Measurements from ENCODE around the gene TAF10.

The TAF10 gene

DNA sequence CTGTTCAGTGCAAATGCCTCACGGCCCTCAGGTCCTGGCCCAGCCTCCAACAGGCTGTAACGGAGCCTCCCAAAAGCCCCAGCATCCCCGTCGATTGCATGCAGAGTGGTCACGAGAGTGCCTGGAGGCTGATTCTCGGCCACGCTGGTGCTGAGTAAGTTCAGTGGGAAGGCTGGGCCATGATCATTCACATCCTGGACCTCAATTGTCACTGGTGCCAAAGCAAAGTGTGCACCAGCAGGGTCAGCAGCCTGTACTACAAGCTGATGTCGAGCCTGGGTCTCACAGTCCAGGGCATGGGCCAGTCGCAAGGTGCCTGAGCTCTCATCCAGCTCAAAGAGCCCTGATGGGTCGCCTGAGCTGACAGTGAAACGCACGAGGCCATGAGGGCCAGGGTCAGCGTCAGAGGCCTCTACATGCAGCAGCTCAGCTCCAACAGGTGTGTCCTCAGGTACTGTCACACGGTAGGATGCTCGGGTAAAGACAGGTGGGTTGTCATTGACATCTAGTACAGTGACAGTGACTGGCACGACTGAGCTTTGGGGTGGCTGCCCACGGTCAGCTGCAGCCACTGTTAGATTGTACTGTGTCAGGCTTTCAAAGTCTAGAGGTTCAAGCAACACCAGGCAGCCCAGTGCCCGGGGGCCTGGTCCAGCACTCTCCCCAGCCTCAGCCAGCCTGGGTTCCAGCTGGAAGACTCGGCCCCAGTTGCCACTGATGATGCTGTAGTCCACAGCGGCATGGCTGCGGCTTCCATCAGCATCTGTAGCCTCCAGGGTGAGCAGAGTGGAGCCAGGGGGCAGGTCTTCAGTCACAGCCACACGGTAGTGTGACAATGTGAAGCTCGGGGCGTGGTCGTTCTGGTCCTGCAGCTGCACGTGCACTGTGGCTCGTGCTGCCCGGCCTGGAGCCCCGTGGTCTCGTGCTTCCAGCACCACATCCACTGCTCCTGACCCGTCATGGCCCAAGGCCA, 11.7 kb upstream of the TAF10 start:
- DNase-seq: no peak

GRCh38 chr11:6622261-6623171, 10.5 kb upstream of the TAF10 start:
- DNase-seq: no peak

DNA sequence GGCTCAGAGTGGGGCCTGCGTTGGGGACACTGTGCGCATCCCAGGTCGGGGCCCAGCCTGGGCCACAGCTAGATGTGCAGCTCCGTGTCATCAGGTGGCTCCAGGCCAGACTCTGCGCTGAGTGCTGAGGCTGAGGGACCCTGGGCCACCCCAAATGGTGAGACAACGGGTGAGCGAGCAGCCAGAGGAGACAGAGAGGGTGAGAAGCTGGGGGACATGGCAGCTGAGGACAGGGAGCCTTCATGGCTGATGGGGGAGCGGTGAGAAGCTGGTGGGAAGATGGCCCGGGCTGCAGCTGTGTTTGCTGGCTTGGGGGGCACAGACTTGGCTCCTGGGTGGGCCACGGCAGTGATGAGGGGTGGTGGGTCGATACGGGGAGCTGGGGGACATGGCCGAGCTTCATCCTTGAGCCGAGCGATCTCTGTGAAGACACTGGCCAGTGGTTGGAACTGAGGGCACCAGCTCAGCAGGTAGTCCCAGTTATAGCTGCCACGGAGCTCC, 9.7 kb upstream of the TAF10 start:
- DNase-seq: no peak

DNA sequence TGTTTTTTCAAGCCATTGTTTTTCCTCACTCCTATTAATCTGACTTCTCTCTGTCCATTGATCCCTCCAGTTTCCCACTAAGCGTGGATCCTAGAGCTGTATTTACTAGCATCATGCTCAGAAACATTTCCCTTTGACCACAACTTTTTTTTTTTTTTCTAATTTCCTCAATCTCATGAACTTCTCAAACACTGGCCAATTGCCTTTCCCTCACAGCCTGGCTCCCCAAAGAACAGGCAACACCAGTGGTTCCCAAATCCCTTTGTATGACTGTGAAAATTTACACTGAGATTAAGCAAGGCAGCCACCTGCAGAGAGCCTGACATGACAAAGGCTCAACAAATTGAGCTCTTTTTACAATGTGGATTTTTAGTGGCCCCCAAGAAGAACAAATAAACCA, 8.6 kb upstream of the TAF10 start:
- no peak for DNase-seq

DNA sequence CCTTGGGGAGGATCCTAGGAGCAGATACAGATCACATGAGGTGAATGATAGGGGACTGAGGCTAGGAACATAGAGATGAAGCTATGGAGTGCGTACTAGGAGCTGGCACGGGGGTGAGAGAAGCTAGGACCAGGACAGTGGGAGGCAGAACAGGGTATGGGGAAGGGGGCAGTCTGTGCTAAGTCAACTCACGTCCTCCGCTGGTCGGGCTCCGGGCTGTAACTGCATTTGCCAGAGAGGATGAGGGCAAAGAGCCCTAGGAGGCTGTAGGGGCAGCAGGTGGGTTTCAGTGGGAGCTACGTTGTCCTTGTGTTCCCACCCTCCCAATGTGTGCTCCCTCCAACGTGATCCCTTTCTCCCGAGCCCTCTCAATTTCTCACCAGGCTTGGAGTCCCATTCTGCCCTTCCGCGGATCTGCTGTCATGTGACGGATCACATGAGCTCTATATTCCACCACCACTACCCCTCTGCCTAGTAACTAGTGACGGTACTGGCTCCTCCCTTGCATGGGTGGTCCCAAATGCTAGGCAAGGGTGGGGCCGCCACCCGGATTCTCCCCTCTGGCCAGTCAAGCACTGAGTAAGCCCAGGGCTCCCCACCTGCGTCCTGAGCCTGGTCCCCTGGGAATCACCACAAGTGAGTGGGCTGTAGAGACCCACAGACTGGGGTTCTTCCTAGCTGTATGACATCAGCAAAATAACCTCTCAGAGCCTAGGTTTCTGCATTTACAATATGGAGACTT, 7.2 kb upstream of the TAF10 start, which contains the start of gene TPP1:
Gene TPP1, minus strand, starts transcription at position 419 of the 742 bp plus-strand sequence. Its CDS starts 22 bp downstream, at position 397.
- peak; percentile 87 for DNase-seq

GRCh38 chr11:6618117-6619003, 6.3 kb upstream of the TAF10 start:
- DNase-seq: peak; percentile 61

GRCh38 chr11:6617315-6617781, 5.3 kb upstream of the TAF10 start:
- no peak for DNase-seq

- no peak for DNase-seq
Measured at GRCh38 chr11:6616596-6617250, 4.7 kb upstream of the TAF10 start.

DNA sequence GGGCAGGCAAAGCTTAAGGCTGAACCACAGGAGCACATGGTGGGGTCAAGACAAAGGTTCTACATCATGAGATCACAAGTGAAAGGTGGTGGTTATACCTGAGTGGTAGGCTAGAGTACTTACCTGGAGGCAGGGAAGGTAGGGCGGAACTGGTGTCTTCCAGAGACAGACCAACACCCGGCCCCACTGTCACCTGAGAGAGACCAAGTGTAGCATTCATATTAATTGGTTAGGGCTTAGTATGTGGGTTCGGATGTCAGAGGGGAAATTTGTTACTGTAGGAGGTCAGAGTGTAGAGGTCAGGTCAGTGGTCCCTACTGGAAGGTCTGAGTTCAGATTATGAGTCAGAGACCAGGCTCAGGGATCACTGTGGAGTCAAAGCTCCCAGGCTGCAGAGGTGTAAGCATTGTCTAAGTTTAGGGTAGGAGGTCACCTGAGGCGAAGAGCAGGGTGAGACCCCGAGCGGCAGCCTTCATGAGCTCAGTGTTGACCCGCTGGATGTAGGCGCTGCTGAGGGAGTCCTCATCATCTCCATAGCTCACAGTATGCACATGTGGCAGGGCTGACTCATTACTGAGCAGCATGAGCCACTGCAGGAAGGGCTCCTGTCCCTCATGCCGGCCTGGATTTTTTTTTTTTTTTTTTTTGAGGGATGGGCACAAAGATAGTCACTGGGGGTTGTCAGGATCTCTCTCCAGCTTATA, 4.0 kb upstream of the TAF10 start:
- no peak for DNase-seq

GRCh38 chr11:6615046-6615445, 3.0 kb upstream of the TAF10 start:
- no peak for DNase-seq

DNA sequence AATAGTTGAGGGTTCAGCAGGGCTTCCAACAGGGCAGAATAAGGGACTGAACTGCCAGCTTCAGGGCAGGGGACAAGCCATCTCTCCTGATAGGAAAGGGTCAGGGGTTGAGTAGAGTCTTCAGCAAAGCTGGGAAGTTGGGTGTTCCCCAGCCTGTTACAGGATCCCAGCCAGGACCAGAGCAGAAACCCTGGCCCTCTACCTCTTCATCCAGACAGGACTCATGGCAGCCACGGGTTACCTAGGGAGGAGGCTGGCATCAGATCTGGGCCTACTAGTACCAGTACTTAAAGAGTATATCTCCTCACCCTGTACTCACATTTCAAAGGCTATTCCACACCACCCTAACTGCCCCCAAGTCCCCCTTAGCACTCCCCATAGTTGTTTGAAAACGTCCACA, 2.4 kb upstream of the TAF10 start:
- no peak for DNase-seq

GRCh38 chr11:6613496-6613895, 1.5 kb upstream of the TAF10 start:
- no peak for DNase-seq

GRCh38 chr11:6611963-6612212, 128 bp downstream of the TAF10 start:
- no peak for DNase-seq

DNA sequence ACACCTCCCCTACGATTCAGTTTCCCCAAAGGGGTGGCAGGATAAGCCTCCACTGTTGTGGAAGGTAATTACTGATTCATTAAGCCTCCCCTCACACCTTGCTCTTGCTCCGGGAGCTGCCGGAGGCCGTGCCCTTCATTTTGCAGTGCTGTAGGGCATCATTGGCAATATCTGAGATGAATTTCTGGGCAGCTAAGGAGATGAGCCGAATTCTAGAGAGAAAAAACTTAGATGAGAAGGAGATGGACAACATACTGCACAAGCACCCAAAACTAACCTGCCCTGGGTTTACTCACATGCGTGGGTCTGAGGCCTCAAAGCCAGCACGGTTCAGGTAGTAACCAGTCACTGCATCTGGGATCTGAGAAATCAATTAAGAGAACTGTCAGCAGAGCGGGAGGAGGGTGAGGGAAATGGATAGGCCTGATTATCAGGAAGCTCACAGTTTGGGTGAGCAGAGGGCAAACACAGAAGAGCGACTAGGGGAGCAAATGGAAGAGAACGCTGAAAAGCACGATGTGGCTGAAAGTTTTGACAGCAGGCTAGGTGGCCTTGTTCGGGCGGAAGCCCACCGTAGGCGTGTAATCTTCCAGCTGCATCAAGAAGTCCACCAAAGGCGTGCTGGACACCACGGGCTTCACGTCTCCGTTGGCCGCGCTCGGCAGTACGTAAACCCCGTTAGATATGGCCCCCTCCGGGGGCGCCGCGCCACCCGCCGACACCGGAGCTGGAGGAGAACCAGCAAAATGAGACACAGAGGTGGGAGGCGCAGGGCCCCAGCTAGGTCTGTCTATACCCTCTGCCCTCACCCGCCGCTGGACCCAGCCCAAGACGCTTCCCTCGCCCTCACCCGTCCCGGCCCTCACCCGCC, 689 bp downstream of the TAF10 start:
- no peak for DNase-seq

DNA sequence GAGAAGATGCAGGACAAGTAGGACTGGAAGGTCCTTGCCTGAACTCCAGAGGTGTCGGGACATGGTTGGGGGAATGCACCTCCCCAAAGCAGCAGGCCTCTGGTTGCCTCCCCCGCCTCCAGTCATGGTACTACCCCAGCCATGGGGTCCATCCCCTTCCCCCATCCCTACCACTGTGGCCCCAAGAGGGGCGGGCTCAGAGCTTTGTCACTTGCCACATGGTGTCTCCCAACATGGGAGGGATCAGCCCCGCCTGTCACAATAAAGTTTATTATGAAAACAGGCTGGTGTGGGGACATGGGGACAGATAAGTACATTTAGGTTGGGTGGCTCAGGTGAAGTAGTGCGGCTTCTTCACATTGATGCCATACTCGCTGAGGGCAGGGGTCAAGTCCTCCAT, 1.4 kb downstream of the TAF10 start:
- no peak for DNase-seq

- no peak for DNase-seq
Measured at GRCh38 chr11:6609502-6610015, 2.5 kb downstream of the TAF10 start.

GRCh38 chr11:6608726-6609501, 3.1 kb downstream of the TAF10 start:
- DNase-seq: no peak

- DNase-seq: no peak
Measured at GRCh38 chr11:6608011-6608410, 4.0 kb downstream of the TAF10 start.
